ENCODE data around the gene TMEM222.

DNA sequence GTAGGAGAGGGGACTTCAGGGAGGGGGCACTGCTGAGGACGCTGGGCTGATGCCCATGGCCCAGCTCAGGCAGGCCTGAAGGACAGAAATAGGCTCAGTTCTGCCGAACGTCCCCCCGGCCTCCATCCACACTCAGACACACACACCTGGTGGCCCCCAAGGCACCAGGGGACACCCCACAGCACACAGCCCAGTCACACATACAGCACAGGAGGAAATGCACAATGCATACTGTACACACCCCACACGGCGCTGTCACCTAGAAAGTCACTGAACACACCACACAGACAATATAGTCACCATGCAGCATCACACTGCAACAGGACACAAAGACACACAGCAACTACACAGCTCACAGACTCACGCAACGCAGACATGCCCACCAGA, 20.4 kb downstream of the TMEM222 start:
- TF ChIP-seq, protein P1, sequence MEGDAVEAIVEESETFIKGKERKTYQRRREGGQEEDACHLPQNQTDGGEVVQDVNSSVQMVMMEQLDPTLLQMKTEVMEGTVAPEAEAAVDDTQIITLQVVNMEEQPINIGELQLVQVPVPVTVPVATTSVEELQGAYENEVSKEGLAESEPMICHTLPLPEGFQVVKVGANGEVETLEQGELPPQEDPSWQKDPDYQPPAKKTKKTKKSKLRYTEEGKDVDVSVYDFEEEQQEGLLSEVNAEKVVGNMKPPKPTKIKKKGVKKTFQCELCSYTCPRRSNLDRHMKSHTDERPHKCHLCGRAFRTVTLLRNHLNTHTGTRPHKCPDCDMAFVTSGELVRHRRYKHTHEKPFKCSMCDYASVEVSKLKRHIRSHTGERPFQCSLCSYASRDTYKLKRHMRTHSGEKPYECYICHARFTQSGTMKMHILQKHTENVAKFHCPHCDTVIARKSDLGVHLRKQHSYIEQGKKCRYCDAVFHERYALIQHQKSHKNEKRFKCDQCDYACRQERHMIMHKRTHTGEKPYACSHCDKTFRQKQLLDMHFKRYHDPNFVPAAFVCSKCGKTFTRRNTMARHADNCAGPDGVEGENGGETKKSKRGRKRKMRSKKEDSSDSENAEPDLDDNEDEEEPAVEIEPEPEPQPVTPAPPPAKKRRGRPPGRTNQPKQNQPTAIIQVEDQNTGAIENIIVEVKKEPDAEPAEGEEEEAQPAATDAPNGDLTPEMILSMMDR (IDR thresholded peaks at IDR 0.05; ENCODE audit: borderline replicate concordance, extremely low read depth, low read length, poor library complexity, severe bottlenecking) = no peak
- no peak for TF ChIP-seq EZH2 (IDR thresholded peaks at IDR 0.05; ENCODE audit: borderline replicate concordance, low read depth, low read length, severe bottlenecking)
